WI38 (cell line): ENCODE measurements around the gene BARD1.
"Not testable (repeated sequence)": the region's sequence is repeated elsewhere in the genome, so short reads cannot be mapped to it uniquely, and the experiment has no call there.

ENCODE experiments used
- H3K4me3 ChIP-seq: 2 replicates; pipeline ENCODE4 v1.5.1; 2011; ENCODE audit warnings: low read depth, mild to moderate bottlenecking, control low read depth, low read length
- CTCF ChIP-seq: IDR thresholded peaks from 2 replicates; pipeline ENCODE4 v1.5.1; 2012; ENCODE audit warnings: low read depth, mild to moderate bottlenecking, control low read depth, low read length

BARD1 gene

GRCh38 chr2:214710729-214711128 is 98.8 kb downstream of the BARD1 start:
- no peak for TF ChIP-seq CTCF
- no peak overlapping the region for H3K4me3 ChIP-seq

DNA sequence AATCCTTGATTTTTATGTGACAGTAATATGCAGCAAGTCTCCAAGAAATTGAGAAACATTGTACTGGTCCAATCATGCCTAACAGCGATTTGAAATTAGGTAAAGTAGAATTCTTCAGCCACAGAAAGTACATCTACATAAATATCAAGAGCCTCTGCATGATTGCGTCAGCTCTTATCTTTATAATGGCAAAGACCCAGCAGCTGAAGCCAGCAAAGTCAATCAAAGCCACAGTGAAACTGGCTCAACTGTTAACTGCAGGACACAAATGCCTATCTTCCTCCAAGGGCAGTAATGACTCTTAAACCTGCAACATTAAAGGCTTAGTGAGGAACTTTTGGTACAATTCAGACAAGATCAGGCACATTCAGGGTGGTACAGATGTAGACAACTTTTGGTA is 102.5 kb downstream of the BARD1 start:
- H3K4me3 ChIP-seq: no peak overlapping the region
- TF ChIP-seq CTCF: no peak

- TF ChIP-seq CTCF: no peak
- H3K4me3 ChIP-seq: no peak overlapping the region
These were observed 110.2 kb downstream of the BARD1 start for GRCh38 chr2:214699236-214699635.

DNA sequence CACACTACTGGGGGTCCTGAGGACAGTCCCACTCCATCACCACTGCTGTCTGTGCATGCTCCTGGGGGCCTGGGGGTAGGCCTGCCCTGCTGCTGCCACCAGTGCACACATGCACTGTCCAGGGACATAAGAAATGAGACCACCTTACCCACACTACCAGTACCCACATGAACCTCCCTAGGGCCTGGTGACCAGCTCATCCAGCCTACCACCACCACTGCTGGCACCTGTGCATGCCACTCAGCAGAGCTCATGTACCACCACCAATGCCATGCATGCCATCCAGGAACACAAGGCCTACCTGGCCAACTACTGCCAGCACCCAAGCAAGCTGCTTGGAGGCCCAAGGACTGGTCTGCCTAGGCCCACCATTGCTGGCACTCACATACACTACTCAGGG is 112.8 kb downstream of the BARD1 start:
- no peak for TF ChIP-seq CTCF

DNA sequence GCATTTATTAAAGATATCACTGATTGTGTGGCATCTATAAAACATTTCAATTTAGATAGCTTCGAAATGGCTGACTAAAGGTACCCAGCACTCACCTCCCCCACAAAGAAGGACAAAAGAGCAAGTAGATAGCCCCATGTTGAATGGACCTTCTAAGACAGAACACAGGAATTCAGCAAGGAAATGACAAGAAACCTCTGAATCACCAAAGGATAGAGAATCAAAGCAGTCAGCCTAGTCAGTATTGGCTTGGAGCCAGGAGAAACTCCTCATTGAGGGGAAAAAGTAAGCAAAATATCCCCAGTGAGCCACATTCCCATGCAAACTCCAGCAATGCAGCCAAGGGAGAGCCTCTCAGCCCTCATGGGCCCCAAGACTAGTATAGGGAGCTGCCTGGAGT is 113.7 kb downstream of the BARD1 start:
- TF ChIP-seq CTCF: no peak
- no peak overlapping the region for H3K4me3 ChIP-seq

More for the DNA sequence above, 112.8 kb downstream of the BARD1 start:
- H3K4me3 ChIP-seq: no peak overlapping the region

- not testable (repeated sequence) for H3K4me3 ChIP-seq
These were observed 125.9 kb downstream of the BARD1 start for GRCh38 chr2:214683557-214683956.

DNA sequence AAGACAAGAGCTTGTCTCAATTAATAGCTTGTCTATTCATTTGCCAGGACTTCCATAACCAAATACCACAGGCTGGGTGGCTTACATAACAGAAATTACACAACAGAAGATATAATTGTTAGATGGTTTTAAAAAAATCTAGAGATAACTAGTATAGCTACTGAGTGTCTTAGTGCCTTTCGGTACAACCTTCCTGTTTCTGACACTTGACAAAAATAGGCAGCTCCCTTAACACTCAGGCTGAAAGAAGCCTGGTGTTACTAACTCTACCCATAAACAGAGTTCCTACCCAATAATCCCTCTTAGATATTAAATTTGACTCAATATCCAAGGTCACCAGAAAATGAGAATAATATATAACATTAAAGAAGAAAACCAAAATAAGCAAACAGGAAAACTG is 129.7 kb downstream of the BARD1 start:
- TF ChIP-seq CTCF: no peak
- H3K4me3 ChIP-seq: no peak overlapping the region

- no peak for TF ChIP-seq CTCF
- H3K4me3 ChIP-seq: no peak overlapping the region
These were observed 132.9 kb downstream of the BARD1 start for GRCh38 chr2:214676421-214677089.
